Fibroblast of the conjunctiva (primary cell): ENCODE measurements around the gene MAP1S.
A peak's percentile ranks its signal among the peaks of the same experiment; 100 is the strongest.
"Not testable (repeated sequence)": the region's sequence is repeated elsewhere in the genome, so short reads cannot be mapped to it uniquely, and the experiment has no call there.

ENCODE experiments used
- DNase-seq: peaks from one replicate; pipeline ENCODE4 v3.0.0-alpha.2; 2010; ENCODE audit warnings: low read depth

Gene MAP1S

DNA sequence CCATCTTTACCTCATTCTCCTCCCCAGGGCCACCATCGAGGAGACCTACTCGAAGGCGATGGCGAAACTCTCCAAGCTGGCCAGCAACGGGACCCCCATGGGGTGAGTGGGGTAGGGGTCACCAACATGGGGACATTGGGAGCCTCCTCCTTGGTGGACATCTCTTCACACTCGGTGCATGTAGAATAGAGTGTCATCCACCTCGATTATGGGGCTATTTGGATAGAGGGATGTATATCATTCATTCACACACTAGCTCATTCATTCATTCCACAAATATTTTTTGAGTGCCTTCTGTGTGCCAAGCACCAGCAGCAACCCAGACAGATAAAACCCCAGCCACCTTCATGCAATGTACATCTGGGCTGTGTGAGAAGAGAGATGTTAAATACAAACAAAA, 45.1 kb downstream of the MAP1S start:
- DNase-seq, result no peak

DNA sequence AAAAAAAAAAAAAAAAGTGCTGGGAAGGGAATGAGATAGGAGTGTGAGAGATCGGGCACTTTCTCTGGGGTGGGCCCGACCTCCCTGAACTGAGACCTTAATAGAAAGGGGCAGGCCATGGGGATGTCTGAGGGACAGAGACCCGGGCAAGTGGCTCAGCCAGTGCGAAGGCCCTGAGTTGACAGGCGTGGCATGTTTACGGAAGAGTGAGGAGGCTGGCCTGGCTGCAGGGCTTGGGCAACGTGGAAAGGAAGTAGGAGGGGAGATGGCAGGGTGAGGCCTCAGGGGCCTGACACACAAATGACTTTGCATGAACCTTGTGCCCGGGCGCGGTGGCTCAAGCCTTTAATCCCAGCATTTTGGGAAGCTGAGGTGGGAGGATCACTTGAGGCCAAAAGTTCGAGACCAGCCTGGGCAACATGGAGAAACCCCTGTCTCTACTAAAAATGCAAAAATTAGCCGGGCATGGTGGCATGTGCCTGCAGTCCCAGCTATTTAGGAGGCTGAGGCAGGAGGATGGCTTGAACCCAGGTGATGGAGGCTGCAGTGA, 45.9 kb downstream of the MAP1S start:
- DNase-seq, result no peak

DNA sequence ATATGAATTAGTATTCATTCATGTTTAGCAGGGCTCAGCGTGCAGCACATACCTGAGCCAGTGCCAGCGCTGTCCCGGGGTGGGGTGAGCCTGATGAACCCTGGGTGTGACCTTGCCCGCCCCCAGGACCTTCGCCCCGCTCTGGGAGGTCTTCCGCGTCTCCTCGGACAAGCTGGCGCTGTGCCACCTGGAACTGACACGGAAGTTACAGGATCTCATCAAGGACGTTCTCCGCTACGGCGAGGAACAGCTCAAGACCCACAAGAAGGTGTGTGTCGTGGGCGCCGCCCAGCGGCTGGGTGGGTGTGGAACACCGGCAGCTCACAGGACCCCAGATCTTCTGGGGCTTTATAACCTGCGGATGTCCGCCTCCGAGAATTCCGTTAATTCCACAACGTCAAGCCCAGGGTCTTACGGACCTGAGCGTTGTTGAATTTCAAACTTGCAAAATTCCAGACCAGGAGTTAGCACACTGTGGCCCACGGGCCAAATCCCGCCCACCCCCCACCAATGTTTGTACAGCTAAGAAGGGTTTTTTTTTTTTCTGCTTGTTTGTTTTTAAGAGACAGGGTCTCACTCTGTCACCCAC, 47.4 kb downstream of the MAP1S start:
- DNase-seq, result peak; percentile 75

DNA sequence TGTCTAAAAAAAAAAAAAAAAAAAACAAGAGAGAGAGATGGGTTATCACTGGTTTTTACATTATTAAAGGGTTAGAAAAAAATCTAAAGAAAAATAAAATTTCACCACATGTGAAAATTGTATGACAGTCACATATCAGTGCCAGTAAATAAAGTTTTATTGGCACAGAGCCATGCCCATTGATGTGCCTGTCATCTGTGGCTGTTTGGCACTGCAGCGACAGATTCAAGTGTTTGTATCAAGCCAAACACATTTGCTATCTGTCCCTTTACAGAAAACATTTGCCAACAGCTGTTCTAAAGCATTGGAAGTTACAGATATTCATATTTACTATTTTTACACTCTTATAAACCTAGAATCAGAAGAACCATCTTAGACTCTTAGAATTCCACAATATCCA, 48.3 kb downstream of the MAP1S start:
- no peak for DNase-seq

DNA sequence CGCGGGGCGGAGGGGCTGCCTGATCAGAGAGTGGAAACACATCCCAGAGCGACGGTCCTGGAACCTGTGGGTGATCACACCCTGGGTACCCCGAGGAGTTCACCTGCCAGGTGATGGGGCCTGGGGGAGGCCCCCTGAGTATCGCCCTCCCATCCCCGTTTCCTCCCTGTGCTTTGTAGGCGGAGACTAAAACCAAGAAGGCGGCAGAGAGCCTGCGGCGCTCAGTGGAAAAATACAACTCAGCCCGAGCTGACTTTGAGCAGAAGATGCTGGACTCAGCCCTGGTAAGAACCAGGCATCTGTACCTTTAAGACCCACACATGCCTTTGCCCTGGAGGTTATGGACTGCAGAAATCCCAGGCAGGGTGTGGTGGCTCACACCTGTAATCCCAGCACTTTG, 51.3 kb downstream of the MAP1S start:
- no peak for DNase-seq

DNA sequence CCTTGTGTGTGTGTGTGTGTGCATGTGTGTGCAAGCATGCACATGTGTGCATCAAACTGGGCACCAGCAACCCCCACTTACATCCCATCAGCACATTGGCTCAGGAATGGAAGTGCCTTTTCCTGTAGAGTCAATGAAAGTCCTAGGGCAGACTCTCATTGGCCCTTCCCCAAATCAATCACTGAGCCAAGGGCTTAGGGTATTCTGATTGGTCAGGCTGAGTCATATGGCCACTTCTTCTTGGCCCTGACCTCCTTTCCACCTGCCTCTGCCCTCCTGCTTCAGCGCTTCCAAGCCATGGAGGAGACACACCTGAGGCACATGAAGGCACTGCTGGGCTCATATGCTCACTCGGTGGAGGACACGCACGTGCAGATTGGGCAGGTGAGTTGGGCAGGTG, 52.9 kb downstream of the MAP1S start:
- no peak for DNase-seq

DNA sequence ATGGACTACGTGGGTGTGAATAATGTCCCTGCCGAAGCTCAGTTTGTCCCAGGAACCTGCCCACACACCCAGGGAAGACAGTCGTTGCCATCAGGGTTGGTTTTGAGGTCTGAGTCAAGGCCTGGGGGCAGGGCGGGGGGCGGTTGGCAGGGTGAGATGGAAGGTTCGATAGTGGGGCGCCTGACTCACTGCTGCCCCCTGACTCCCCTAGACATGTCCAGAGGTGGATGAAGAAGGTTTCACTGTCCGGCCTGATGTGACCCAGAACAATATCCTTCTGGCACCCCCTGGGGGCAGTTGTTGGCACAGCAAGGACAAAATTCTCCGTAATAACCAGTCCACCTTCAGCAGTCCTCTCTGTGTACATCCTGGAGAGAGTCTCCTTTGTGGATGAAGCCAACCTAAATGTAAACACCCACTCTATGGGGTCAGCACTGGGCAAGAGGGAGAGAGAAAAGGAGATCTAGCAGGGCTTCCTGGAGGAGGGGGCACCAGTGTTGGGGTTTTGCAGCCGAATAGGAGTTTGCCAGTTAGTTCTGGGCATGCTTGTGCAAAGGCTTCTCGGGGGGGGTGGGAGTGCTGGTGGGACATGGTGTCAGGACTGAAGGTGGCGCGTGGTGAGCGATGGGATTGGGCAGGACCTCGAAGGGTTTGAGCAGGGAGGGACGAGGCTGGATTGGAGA, 56.1 kb downstream of the MAP1S start:
- no peak for DNase-seq

DNA sequence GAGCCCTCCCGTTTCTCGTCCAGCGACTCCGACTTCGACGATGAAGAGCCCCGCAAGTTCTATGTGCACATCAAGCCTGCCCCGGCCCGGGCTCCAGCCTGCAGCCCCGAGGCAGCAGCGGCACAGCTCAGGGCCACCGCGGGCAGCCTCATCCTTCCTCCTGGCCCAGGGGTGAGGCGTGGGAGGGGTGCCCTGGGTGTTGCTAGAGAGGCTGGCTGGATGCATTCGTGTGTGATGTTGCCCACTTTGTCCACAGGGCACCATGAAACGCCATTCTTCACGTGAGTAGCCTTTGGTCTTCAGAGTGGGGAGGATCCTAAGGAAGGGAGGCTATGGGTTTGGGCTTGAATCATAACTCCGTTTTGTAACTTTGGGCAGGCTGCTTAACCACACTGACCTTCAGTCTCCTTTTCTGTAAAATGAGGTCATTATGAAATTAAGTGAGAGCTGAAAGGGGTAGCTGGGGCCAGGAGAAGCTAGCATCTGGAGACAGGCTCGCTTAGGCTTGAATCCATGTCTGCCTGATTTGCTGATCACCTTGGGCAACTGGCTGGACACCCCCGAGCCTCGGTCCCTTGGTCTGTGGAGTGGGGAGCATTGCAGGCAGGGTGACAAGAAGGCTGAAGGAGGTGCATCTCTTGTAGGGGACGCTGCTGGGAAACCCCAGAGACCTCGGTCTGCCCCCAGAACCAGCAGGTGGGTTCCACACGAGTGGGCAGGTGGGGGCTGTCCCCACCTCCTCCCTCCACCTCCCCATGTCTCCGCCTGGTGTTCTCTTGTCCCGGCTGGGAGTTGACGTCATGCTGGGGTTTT, 56.9 kb downstream of the MAP1S start:
- no peak for DNase-seq

DNA sequence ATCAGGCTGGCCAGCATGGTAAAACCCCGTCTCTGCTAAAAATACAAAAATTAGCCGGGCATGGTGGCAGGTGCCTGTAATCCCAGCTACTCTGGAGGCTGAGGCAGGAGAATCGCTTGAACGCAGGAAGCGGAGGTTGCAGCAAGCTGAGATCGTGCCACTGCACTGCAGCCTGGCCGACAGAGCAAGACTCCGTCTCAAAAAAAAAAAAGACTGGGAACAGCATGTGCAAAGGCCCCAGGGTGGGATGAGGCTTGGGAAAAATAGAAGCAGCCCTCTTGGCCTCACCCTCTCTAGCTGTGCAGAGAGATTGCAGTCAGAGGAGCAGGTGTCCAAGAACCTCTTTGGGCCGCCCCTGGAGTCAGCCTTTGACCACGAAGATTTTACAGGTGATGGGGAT, 58.6 kb downstream of the MAP1S start:
- not testable (repeated sequence) for DNase-seq

DNA sequence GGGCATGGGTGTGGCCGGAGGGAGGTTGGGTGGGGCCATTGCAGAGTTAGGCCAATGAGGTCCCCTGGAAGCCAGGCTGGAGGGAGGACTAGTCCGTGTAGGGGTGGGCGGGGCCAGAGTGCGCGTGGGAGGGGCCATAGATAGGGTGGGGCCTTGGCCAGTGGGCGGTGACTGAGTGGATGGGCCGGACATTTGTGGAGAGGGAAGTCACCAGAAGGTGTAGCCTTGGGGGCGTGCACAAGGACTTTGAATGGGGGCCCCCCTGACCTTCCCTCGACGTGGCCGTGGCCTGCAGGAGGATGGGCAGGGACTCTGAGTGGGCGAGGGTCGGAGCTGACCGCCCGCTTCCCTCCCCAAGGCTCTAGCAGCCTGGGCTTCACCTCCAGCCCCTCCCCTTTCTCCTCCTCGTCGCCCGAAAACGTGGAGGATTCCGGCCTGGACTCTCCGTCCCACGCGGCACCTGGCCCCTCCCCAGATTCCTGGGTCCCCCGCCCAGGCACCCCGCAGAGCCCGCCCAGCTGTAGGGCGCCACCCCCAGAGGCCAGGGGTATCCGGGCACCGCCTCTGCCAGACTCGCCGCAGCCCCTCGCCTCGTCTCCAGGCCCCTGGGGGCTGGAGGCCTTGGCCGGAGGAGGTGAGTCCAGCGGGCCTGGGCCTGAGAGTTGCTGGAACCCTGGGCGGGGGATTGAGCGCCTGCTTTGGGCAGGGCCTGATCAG, 59.1 kb downstream of the MAP1S start:
- no peak for DNase-seq

DNA sequence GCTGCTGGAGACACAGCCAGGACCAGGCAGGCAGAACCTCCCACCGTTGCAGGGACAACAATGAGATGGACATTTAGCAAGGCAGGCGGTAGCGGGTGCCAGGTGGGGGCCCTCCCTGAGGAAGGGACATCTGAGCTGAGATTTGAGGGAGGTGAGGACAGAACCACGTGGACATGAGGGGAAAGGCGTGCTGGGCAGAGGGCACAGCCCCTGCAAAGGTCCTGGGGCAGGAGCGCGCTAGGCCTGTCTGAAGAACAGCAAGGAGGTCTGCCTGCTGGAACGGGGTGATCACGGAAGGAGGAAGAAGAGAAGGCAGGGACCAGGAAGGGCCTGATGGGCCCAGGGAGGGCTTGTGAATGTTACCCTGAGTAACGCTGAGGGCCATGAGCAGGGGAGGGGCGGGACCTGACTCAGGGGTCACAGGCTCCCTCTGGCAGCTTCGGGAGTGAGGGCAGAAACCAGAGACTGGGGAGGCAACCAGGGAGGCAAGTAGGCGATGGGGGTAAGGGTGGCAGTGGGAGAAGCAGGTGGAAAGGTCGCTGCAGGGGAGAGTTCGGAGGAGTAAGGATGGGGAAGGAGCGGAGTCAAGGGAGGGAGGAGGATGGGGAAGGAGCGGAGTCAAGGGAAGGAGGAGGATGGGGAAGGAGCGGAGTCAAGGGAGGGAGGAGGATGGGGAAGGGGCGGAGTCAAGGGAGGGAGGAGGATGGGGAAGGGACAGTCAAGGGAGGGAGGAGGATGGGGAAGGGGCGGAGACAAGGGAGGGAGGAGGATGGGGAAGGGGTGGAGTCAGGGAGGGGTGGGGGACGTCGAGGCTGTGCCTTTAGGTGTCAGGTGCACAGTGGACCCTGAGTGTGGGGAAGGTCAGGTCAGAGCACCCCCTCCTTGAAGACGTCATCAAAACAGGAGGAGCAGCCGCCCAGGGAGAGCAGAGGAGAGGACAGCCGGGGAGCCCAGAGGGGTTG, 60.0 kb downstream of the MAP1S start:
- no peak for DNase-seq

DNA sequence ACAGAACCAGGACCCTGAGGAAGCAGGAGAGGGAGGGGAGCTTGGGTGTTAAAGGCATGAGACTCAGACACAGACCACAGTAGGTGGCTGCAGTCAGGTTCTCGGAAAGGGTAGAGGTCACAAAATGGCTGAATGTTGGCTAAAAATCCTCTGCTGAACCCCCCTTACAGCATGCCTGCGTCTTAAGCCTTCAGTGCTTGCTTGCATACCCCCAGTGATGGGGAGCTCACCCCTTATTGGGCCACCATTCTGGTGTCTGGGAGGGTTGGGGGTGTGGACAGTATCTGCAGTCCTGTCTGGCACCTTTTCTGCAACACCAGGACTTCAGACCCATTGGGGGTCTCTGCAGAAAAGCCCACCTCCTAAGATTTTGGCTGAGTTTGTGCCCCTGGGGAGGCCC, 61.5 kb downstream of the MAP1S start:
- DNase-seq, result no peak

DNA sequence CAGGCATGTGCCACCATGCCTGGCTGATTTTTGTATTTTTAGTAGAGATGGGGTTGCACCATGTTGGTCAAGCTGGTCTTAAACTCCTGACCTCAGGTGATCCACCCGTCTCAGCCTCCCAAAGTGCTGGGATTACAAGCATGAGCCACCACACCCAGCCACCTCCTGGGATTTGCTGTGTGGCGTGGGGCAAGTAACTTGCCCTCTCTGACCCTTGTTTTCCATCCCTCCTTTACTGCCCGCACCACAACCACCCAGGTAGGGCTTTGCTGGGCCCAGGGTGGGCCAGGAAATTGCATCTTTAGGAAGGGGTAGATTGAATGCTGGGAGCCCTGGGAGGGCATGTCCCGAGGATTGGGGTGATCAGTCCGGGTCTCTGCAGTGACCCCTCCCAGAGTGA, 64.4 kb downstream of the MAP1S start:
- not testable (repeated sequence) for DNase-seq
